Right forelimb (tissue), 1 donor: Measurements from ENCODE around the gene PCYT2.

ENCODE experiments used
- DNase-seq: peaks from one replicate; pipeline ENCODE4 v3.0.0-alpha.2; 2018

The PCYT2 gene

GRCh38 chr17:81942167-81942553, 31.0 kb upstream of the PCYT2 start:
- no peak for DNase-seq

- DNase-seq, result no peak
Measured at GRCh38 chr17:81941484-81942166, 30.4 kb upstream of the PCYT2 start.

- no peak for DNase-seq
Measured at GRCh38 chr17:81940538-81941483, 29.6 kb upstream of the PCYT2 start.

GRCh38 chr17:81939881-81940385, 28.7 kb upstream of the PCYT2 start:
- DNase-seq, result no peak

- DNase-seq, result no peak
Measured at GRCh38 chr17:81939218-81939617, 28.0 kb upstream of the PCYT2 start.

- DNase-seq, result no peak
Measured at GRCh38 chr17:81935709-81936084, 24.5 kb upstream of the PCYT2 start.

- no peak for DNase-seq
Measured at GRCh38 chr17:81934850-81935708, 23.9 kb upstream of the PCYT2 start.

- no peak for DNase-seq
Measured at GRCh38 chr17:81934098-81934757, 23.0 kb upstream of the PCYT2 start.

- DNase-seq, result no peak
Measured at GRCh38 chr17:81933178-81933699, 22.0 kb upstream of the PCYT2 start.

GRCh38 chr17:81932333-81932983, 21.3 kb upstream of the PCYT2 start:
- DNase-seq, result no peak

GRCh38 chr17:81931557-81932332, 20.5 kb upstream of the PCYT2 start:
- DNase-seq, result no peak

- no peak for DNase-seq
Measured at GRCh38 chr17:81931189-81931556, 20.0 kb upstream of the PCYT2 start.

- no peak for DNase-seq
Measured at GRCh38 chr17:81930142-81931125, 19.2 kb upstream of the PCYT2 start.

- no peak for DNase-seq
Measured at GRCh38 chr17:81929253-81930141, 18.3 kb upstream of the PCYT2 start.

- DNase-seq, result no peak
Measured at GRCh38 chr17:81928544-81929252, 17.5 kb upstream of the PCYT2 start.

- DNase-seq, result peak; percentile 98
Measured at GRCh38 chr17:81927653-81928543, 16.7 kb upstream of the PCYT2 start, which contains the start of gene MAFG. TSS of gene MAFG (minus strand) at chr17:81927735. CDS start at chr17:81923185, 4,550 bp downstream.
